EL (cell line): ENCODE measurements around the gene EVX1.

Experiments
- DNase-seq: peaks from one replicate; pipeline ENCODE4 v3.0.0-alpha.2; 2016

EVX1 gene

GRCh38 chr7:27250557-27251070, 8.0 kb downstream of the EVX1 start:
- no peak for DNase-seq

- DNase-seq: no peak
Measured at GRCh38 chr7:27251136-27251651, 8.6 kb downstream of the EVX1 start.

- DNase-seq: no peak
Measured at GRCh38 chr7:27251652-27252590, 9.3 kb downstream of the EVX1 start.

DNA sequence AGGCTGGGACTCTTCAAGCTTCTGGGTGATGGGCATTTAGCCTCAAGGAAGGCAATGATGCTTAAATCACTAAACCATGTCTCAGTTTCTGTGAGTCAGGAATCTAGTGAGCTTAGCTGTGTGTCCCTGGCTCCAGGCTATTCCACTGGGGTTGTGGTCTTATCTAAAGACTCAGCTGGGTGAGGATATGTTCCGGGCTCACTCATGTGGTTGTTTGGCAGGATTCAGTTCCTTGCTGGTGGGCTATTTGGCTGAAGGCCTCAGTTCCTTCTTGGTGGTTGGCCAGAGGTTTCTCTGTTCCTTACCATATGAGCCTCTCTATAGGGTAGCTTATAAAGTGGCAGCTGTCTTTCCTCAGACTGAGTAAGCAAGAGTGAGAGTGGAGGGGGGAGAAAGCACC, 12.0 kb downstream of the EVX1 start:
- peak; percentile 49 for DNase-seq

DNA sequence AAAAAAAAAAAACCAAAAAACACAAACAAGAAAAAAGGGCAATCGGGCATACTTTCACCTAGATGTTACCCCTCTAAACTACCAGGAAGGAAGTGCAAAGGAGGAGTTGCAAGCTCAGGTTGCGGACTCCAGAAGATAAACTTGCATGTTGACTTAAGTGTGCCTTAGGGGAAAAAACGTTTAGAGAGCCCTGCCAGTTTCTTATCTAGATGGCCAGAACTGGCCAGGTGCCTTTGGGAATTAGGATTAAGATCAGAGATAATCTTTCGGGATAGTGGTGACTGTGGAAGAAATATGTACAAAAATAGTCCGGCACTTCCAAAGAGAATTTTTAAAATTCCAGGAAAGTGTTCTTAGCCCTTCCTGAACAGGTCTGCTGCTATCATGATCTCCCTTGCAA, 17.6 kb downstream of the EVX1 start:
- DNase-seq: no peak

- peak; percentile 47 for DNase-seq
Measured at GRCh38 chr7:27262121-27262520, 19.5 kb downstream of the EVX1 start.

GRCh38 chr7:27263781-27264180, 21.2 kb downstream of the EVX1 start:
- no peak for DNase-seq

- no peak for DNase-seq
Measured at GRCh38 chr7:27269455-27269854, 26.9 kb downstream of the EVX1 start.

DNA sequence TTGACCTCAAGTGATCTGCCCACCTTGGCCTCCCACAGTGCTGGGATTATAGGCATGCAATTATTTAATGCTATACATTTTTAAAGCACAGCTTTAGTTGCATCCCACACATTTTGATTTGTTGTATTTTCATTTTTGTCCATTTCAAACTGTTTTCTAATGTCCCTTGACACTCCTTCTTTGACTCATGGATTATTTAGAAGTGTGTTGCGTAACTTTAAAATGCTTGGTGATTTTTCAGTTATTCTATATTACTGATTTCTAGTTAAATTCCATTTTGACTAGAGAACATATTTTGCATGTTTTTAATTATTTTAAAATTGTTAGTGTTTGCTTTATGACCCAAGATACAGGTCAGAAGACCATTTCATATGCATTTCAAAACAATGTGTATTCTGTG, 28.8 kb downstream of the EVX1 start:
- DNase-seq: no peak

DNA sequence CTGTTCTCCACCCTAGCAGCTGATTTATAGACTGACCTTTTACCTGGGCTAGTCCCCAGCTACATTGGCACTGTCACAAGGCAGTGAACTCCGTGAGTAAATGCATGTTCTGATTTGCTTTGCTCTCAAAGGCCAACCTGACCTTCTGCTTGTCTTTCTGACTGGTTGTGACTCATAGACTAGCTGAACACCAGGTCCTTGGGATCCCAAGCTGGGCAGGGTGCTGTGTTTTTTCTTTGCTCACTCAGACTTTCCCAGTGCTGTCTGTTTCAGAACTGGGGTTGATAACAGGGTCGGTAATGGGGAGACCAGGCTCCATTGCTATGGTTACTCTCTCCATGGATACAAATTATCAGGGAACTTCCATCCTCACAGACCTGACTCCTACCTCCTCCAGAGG, 35.0 kb downstream of the EVX1 start:
- peak; percentile 59 for DNase-seq

DNA sequence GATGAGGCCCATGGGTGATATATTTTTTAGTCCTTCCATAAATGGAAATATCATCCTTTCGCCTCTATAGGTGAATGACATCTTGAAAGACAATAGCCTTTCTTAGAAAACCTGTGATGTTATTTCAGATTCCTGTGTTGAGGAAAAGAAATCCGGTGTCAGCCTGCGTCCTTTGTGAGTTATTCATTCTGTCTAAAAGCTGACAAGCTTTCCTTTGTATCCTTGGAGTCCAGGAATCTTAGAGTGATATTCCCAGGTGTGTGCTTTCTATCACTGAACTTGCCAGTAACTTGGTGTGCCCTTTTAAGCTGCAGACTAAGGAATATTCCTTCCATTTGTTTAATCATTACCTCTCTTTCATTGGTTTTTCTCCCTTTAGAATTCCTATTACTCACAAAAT, 41.0 kb downstream of the EVX1 start:
- no peak for DNase-seq

- no peak for DNase-seq
Measured at GRCh38 chr7:27295236-27295635, 52.6 kb downstream of the EVX1 start.

DNA sequence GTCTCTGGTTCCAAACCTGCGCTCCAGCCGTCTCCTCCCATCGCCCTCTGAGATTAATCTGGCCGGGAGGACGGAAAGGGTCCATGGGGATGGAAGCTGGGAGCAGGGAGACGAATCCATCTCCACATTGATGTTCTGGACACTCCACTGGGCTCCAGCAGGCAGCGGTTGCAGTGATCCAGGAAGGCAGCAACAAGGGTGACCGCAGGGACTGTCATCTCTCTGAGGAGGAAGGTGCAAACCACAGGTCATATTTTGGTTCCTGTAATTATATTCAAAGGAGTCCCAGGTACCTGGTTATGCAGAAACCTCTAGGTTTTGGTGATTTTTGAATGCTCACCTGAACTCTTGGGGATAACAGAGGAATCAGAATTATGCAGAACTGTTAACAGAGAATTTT, 54.8 kb downstream of the EVX1 start:
- DNase-seq: no peak
